ENCODE measurements around the gene NT5M.

The NT5M gene

GRCh38 chr17:17366235-17366634, 63.1 kb downstream of the NT5M start:
- no peak overlapping the region for H3K4me3 ChIP-seq (ENCODE audit: low read depth, low read length)
- no peak for TF ChIP-seq CTCF (IDR thresholded peaks at IDR 0.05; ENCODE audit: low read depth, low read length, missing control alignments)
- DNase-seq (ENCODE audit: low read depth): no peak

GRCh38 chr17:17366941-17367875, 64.0 kb downstream of the NT5M start:
- no peak for TF ChIP-seq CTCF (IDR thresholded peaks at IDR 0.05; ENCODE audit: low read depth, low read length, missing control alignments)
- no peak for DNase-seq (ENCODE audit: low read depth)

DNA sequence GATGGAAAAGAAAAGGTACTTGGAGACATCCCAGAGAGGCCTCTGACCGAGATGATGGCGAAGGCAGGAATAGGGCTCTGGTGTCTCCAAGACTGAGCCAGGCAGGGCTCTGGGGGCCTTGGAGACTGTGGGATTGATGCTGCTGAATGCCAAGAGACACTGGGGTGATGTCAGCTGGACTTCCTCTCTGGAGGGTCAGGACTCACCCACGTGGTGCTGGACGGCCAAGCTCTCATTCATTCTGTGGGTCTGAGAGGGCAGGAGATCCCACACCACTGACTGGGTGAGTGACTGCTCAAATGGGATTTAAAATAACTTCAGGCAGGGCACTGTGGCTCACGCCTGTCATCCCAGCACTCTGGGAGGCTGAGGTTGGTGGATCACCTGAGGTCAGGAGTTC, 64.8 kb downstream of the NT5M start:
- TF ChIP-seq CTCF (IDR thresholded peaks at IDR 0.05; ENCODE audit: low read depth, low read length, missing control alignments): no peak
- DNase-seq (ENCODE audit: low read depth): no peak
- no peak overlapping the region for H3K4me3 ChIP-seq (ENCODE audit: low read depth, low read length)

More at GRCh38 chr17:17366941-17367875, 64.0 kb downstream of the NT5M start:
- no peak overlapping the region for H3K4me3 ChIP-seq (ENCODE audit: low read depth, low read length)

DNA sequence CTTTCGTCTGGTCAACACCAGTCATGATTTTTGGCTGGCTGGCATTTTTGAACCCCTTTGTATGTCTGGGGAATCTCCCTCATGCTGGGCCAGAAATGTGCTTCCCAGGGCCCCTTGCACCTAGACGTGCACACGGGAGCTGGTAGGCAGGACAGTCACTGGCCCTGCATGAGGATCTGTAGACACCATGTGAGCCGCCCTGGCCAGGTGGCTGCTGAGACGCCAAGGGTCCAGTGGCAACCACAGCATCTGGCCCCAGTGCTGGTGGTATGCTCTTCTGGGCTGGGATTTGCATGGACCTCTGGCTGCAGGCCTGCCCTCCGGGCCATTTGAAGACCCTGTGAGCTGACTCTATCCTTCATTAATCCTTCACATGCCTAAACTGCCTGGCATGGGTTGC, 67.5 kb downstream of the NT5M start:
- H3K4me3 ChIP-seq (ENCODE audit: low read depth, low read length): no peak overlapping the region
- no peak for DNase-seq (ENCODE audit: low read depth)
- TF ChIP-seq CTCF (IDR thresholded peaks at IDR 0.05; ENCODE audit: low read depth, low read length, missing control alignments): no peak

DNA sequence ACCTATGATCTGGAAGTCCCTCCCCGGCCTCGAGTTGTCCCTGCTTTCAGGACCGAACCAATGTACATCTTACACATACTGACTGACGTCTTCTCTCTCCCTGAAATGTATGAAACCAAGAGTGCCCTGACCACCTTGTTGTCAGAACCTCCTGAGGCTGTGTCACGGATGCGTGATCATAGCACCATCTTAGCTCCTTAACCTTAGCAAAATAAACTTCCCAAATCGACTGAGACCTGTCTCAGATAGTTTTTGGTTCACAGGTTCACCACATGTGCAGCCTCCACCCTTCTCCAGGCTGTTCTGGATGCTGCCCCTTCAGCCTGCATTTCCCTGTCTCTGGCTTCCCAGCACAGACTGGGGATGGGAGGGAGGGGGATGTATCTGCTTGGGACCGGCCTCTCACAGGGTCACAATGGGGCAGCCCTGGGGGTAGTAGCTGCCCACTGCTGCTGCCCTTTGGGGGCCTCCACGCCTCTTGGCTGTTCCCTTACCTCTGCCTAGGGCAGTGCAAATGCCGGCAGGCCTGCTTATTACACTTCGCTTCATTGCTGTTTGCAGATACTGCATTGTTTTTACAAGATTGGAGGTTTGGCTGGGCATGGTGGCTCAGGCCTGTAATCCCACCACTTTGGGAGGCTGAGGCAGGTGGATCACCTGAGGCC, 69.8 kb downstream of the NT5M start:
- DNase-seq (ENCODE audit: low read depth): no peak
- TF ChIP-seq CTCF (IDR thresholded peaks at IDR 0.05; ENCODE audit: low read depth, low read length, missing control alignments): no peak
- H3K4me3 ChIP-seq (ENCODE audit: low read depth, low read length): no peak overlapping the region

DNA sequence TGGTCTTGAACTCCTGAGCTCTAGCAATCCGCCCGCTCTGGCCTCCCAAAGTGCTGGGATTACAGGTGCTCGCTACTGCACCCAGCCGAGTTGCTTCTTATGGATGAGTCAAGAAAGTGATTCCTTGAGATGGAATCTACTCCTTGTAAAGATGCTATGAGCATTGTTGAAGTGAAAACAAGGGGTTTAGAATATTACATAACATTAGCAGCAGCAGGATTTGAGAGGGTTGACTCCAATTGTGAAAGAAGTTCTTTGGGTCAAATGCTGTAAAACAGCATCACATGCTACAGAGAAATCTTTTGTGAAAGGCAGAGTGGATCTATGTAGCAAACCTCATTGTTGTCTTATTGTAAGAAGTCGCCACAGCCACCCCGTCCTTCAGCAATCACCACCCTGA, 72.7 kb downstream of the NT5M start:
- no peak for TF ChIP-seq CTCF (IDR thresholded peaks at IDR 0.05; ENCODE audit: low read depth, low read length, missing control alignments)
- no peak overlapping the region for H3K4me3 ChIP-seq (ENCODE audit: low read depth, low read length)
- no peak for DNase-seq (ENCODE audit: low read depth)
